ENCODE results near the gene HTR1D. TPM values are rescaled to one million over a fixed set of nuclear protein-coding genes. Genes with fewer than 3 reads are reported as not detected.

HTR1D gene
- polyA plus RNA-seq, 1 donor (not counting 4 experiments of a cell fraction or from before 2014, with no cell fraction given): 0.08 TPM

GRCh38 chr1:23179862-23180261 lies 37.4 kb downstream of the HTR1D start:
- H3K4me1 ChIP-seq (ENCODE audit: control insufficient read depth, extremely low read depth, insufficient read depth, low read length): peaks cover 11% of the 10 kb centered on the region
- no peaks in the 10 kb centered on the region for H3K27me3 ChIP-seq (ENCODE audit: control insufficient read depth, extremely low read depth, insufficient read depth, low read length)
- FAIRE-seq: no peak
- no peak for DNase-seq (ENCODE audit: low read depth, low spot score)
- H3K79me2 ChIP-seq (ENCODE audit: control insufficient read depth, insufficient read depth, low read length): no peaks in the 10 kb centered on the region
- no peaks in the 10 kb centered on the region for H4K20me1 ChIP-seq (ENCODE audit: control insufficient read depth, extremely low read depth, insufficient read depth, low read length)
- TF ChIP-seq, protein P1, sequence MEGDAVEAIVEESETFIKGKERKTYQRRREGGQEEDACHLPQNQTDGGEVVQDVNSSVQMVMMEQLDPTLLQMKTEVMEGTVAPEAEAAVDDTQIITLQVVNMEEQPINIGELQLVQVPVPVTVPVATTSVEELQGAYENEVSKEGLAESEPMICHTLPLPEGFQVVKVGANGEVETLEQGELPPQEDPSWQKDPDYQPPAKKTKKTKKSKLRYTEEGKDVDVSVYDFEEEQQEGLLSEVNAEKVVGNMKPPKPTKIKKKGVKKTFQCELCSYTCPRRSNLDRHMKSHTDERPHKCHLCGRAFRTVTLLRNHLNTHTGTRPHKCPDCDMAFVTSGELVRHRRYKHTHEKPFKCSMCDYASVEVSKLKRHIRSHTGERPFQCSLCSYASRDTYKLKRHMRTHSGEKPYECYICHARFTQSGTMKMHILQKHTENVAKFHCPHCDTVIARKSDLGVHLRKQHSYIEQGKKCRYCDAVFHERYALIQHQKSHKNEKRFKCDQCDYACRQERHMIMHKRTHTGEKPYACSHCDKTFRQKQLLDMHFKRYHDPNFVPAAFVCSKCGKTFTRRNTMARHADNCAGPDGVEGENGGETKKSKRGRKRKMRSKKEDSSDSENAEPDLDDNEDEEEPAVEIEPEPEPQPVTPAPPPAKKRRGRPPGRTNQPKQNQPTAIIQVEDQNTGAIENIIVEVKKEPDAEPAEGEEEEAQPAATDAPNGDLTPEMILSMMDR (optimal IDR thresholded peaks at IDR 0.05 in 1 of 3, IDR thresholded peaks at IDR 0.05 in 1 of 3, conservative IDR thresholded peaks at IDR 0.05 in 1 of 3; ENCODE audit: extremely low read depth in 1 of 3, insufficient read depth in 2 of 3, low read length in 3 of 3): no peak
- TF ChIP-seq EZH2 (IDR thresholded peaks at IDR 0.05; ENCODE audit: low read length): no peak
- H3K27ac ChIP-seq (ENCODE audit: control insufficient read depth, insufficient read depth, low read length): no peak overlapping the region
- H2AFZ ChIP-seq (ENCODE audit: control insufficient read depth, low read length): no peak overlapping the region
- H3K4me3 ChIP-seq (ENCODE audit: control insufficient read depth in 2 of 3, extremely low read depth in 1 of 3, insufficient read depth in 2 of 3, low read depth in 1 of 3, low read length in 3 of 3): no peak overlapping the region
- H3K36me3 ChIP-seq (ENCODE audit: control insufficient read depth in 2 of 2, extremely low read depth in 1 of 2, insufficient read depth in 2 of 2, low read length in 2 of 2): no peaks in the 10 kb centered on the region
- H3K4me2 ChIP-seq (ENCODE audit: control insufficient read depth, extremely low read depth, insufficient read depth, low read depth, low read length): no peak overlapping the region
- H3K9me1 ChIP-seq (ENCODE audit: control insufficient read depth, extremely low read depth, insufficient read depth, low read length): no peaks in the 10 kb centered on the region
- H3K9me3 ChIP-seq (ENCODE audit: control insufficient read depth, low read depth, low read length): no peaks in the 10 kb centered on the region
- no peak overlapping the region for H3K9ac ChIP-seq (ENCODE audit: control insufficient read depth, extremely low read depth, insufficient read depth, low read length)
- dilution Hi-C loops (cut with MboI; ENCODE audit: extremely low pct_ligation_motif_present, low sequenced_read_pairs): loop anchor here (5.0 kb wide), 1 partner anchor 68 kb away; no protein-coding TSS in a partner anchor

DNA sequence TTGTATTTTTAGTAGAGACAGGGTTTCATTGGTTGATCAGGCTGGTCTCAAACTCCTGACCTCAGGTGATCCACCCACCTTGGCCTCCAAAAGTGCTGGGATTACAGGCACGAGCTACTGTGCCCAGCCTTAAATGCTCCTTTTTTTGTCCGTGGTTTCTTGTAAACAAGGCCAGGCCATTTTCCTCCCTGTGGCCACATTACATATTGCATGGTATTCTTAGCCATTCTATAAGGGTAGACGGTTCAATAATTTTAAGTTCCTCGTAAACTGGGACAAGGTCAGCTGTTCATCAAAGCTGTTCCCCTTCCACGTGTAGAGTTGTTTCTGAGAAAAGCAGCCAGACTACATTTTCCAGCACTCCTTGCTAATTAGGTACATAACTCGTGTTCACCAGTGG lies 38.4 kb downstream of the HTR1D start:
- Histone ChIP-seq H3K9me3 (ENCODE audit: control insufficient read depth, low read depth, low read length) (no peaks in the 10 kb centered on the region), H3K4me3 (ENCODE audit: control insufficient read depth in 2 of 3, extremely low read depth in 1 of 3, insufficient read depth in 2 of 3, low read depth in 1 of 3, low read length in 3 of 3) (no peak overlapping the region), H3K9me1 (ENCODE audit: control insufficient read depth, extremely low read depth, insufficient read depth, low read length) (no peaks in the 10 kb centered on the region), H2AFZ (ENCODE audit: control insufficient read depth, low read length) (no peak overlapping the region), H3K27ac (ENCODE audit: control insufficient read depth, insufficient read depth, low read length) (no peak overlapping the region), H3K9ac (ENCODE audit: control insufficient read depth, extremely low read depth, insufficient read depth, low read length) (no peak overlapping the region), H4K20me1 (ENCODE audit: control insufficient read depth, extremely low read depth, insufficient read depth, low read length) (no peaks in the 10 kb centered on the region), H3K79me2 (ENCODE audit: control insufficient read depth, insufficient read depth, low read length) (no peaks in the 10 kb centered on the region), H3K4me2 (ENCODE audit: control insufficient read depth, extremely low read depth, insufficient read depth, low read depth, low read length) (no peak overlapping the region), H3K36me3 (ENCODE audit: control insufficient read depth in 2 of 2, extremely low read depth in 1 of 2, insufficient read depth in 2 of 2, low read length in 2 of 2) (no peaks in the 10 kb centered on the region), H3K27me3 (ENCODE audit: control insufficient read depth, extremely low read depth, insufficient read depth, low read length) (no peaks in the 10 kb centered on the region), H3K4me1 (ENCODE audit: control insufficient read depth, extremely low read depth, insufficient read depth, low read length) (peaks cover 11% of the 10 kb centered on the region)
- DNase-seq (ENCODE audit: low read depth, low spot score): no peak
- dilution Hi-C loops (cut with MboI; ENCODE audit: extremely low pct_ligation_motif_present, low sequenced_read_pairs): no loop called here
- TF ChIP-seq EZH2 (IDR thresholded peaks at IDR 0.05; ENCODE audit: low read length): no peak
- TF ChIP-seq, protein P1 (optimal IDR thresholded peaks at IDR 0.05 in 1 of 3, IDR thresholded peaks at IDR 0.05 in 1 of 3, conservative IDR thresholded peaks at IDR 0.05 in 1 of 3; ENCODE audit: extremely low read depth in 1 of 3, insufficient read depth in 2 of 3, low read length in 3 of 3): peak in 2 of 3 experiments; percentile 16 to 39
- no peak for FAIRE-seq

Data from keratinocyte (primary cell).